NCI-H2081 (cell line): Measurements from ENCODE around the gene GTF3C4.
A peak's percentile ranks its signal among the peaks of the same experiment; 100 is the strongest.

Experiments used
- DNase-seq, 2 experiments: peaks; one replicate each; lab custom pipeline; 2025; lab: John Stamatoyannopoulos, UW

GTF3C4 gene

DNA sequence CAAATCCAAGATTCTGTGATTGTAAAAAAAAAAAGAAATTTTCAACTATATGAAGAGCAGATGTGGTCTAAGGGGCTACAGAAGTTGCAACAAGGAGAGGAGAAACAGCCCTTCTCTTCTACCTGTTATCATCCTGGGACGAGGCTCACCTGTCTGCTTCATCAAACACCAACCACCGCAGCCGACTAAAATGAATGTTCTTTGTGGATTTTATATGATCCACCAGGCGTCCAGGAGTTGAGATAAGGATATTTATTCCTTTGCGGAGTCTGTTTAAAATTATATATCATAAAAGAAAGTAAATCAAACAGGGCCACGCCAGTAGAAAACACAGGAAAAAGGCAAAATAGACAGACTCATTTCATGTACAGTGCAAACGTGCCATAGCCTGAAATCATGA lies 22.0 kb upstream of the GTF3C4 start:
- DNase-seq: no peak

DNA sequence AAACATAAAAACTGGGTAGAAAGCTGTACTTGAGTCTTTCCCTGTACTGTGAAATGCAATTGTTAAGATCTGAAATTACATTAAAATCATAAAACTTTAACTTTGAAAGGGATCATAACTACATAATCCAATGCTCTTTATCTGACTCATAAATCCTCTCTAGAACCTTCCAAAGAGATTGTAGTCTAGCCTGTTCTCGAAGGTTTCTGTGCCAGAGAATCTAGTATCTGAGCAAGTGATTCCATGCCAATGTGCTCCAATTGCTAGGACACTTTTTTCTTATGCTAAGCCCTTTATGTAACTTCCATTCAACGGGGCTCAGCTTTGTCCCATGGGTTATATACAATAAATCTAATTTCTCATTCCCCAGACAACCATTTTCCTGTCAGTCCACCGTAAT lies 21.6 kb upstream of the GTF3C4 start:
- no peak for DNase-seq

DNA sequence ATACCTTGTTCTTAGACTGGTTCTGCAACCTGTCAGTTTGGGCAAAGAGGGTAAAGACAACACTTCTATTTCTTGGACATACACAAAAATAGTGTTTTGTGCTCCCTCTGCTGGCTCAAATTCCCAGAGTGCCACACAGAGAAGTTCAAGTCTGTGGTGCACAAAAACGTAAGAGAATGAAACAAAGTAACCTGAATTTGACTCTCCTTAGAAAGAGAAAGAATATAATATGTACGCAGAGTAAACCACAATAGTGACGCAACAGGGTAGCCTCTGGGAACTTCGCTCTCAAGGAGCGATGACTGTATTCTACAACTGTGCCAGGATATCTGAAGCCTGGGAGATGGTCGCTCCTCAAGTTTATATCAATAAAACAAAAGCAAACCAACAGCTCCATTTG lies 19.0 kb upstream of the GTF3C4 start:
- DNase-seq: peak in 1 of 2 experiments; percentile 25

DNA sequence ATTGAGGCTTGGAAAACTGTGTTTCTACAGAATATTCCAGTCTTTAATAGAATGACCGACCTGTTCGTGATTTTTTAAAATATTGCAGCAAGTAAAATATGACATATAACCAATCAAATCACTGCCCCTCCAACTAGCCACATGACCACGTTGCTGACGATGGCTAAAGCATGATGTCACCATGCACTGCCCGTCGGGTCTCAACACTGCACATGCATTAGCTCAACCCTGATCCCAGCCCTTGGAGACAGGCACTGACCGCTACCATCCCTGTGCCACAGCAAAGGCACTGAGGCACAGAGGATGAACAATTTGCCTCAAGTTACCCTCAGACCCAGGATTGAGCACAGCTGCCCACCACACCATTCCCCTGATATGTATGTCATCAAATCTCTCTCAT lies 14.0 kb upstream of the GTF3C4 start:
- no peak for DNase-seq

DNA sequence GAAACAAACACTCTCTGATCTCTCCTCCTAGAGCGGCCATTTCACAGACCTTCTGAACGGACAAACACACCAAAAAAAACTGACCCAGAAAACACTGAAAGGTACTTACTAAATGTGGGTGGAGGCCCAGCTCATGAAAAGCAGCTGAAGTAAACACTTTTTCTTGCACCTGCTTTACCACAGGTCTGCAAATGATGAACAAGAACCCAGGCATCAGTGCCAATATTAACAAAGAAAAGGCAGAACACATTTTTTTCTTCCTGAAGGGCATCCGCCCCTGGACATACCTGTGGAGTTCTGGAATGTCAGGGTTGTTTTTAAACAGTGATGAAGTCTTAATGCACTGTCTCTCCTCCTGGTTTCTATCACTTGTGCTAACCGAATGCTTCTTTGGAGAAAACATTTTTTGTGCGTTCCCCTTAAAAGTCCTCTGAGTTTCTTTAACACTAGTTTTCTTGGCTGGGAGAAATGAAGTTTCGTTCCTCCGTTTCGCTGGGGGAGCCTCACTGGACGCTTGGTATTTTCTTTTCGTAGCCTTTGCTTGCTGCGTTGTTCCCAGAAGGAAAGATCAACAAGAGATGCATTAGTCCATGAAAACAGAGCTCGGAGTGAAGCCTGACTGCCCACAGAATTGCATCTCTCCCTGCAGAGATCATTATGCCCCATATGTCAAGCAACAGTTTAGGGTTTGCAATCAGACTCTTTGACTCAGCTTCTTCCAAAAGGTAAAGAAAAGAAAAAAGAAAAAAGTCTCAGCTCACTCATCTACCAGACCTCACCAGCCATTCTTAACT lies 7.9 kb upstream of the GTF3C4 start:
- DNase-seq: no peak

DNA sequence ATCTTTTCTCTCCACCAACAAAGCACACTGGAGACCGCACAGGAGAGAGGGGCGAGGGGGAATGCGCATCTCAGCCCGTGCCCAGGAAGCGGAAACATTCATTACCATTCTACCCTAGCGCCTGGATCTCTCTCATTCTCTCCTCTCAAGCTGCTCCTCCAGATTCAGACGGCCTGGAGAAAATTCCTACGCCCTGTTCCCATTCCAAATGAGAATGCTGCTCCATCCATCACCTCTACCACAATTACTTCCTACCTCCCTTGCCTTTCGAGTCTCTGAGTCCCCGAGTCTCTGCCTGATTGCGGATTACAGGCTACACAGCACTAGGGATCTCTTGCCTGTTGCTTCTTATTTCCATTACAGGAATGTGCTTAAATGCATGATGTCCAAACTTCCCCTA lies 7.1 kb upstream of the GTF3C4 start:
- no peak for DNase-seq

DNA sequence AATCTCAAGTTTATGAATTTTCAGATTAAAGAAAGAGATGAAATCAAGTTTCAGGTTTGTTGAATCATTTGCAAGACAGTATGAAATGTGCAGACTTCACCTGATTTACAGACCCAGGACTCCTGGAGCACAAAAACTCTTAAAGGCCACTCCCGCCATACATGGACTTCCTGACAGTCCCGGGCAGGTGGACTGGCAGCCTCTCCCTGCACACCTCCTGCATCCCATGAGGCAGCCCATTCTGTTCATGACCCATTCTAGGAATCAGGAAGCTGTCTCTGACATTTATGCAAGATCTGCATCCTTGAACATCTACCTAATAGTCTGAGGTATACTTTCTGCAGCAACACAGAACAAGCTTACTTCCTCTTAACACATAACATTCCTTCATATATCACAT lies 6.4 kb upstream of the GTF3C4 start:
- DNase-seq: no peak

DNA sequence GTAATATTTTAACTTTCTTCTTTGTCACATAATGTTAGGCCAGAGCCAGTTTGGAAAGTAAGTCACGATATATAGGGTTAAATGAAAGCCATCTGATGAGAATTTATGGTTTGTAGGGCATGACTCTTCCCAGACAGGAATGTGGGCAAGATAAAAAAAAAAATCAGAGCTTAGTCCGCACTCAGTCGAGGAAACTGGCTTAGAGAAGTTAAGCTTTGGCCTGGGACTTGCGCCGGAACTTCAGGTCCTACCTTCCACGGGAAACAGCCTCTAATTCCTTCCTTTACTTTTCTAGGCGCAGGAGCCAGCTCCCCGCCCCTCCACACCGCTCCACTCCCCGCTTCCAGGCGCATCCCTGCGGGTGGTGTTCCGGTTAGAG lies 956 bp upstream of the GTF3C4 start:
- peak; percentile 64 to 81 for DNase-seq

DNA sequence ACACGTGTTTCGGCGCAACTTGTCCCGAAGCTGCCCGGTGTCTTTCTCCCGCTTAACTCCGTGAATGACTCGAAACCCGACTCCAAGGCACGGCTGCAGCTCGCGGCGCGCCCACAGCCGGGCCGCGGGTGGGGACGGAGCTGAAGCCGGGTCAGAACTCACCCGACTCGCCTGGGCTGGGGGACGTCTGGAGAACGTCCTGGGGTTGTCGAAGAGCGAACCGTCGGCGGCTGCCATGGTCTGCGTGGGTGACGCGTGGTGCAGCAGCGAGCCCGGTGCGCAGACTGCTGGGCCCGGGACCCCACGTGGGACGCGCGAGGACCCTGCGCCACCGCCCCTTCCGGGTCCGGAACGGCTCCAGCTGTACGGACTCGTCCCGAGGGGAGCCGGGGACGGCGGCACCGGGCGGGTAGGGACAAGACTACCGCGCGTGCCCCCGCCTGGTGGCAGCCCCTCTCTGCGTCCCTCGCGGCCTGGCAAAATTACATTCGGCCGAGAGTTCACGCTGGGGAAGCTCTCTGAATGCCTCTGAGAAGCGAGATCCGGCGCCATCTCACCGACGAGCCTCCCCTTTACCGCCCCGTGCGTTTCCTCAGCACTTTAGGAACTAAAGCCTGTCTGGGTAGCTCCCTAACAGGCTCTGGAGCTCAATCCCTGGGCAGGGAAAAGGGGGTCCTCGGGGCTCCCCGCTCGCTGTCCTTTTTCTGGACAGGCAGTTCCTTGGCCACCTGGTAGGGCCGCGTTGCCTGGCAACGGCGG lies 387 bp upstream of the GTF3C4 start, which contains the start of gene DDX31:
DDX31 (minus strand) TSS at position 286 of the 759 bp plus-strand sequence; CDS start at position 237, 49 bp downstream.
- peak; percentile 71 to 79 for DNase-seq

DNA sequence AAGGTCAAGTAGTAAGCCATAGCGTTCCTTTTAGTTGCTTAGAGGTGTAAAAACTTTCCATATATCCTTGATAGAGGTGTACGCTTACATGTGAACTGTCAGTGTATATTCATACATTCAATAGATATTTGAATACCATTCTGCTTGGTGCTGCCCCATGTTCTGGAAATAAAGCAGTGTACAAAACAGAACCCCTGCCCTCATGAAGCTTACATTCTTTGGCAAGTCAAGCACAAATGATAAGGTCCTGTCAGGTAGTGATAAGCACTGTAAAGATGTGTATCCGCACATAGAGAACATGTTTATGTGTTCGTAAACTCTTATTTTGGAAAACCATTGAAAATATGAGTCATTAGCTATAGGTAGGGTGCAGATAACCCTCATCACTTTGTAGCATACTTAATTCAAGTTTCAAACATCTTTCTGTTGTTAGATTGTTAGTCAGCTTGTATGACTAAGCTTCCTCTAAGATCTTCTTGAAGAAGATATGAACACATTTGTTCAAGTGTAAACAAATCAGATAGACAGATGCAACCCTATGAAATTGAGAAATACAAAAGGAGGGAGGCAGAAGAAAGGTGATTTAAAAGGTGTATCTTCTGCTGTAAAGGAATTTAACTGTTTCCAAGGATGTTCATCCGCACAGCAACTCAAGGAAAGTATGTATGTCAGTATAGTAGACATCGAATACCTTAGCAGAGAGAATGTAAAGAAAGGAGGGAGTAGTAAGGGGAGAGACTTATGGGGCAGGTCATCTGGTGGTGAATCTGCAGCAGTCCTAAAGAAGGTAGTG lies 1.6 kb downstream of the GTF3C4 start:
- no peak for DNase-seq

DNA sequence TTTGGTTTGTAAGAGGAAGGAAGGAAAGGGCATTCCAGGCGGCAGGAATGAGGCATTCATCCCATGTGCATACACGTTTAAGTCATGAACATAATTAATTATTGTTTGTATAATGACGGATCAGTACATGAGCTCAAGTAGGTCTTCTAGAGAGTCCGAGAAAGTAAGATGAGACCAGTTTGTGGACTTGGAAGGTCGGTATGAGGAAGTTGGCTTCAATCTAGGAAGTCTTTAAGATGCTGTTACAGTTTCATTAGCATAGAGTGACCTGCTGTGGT lies 2.1 kb downstream of the GTF3C4 start:
- no peak for DNase-seq

DNA sequence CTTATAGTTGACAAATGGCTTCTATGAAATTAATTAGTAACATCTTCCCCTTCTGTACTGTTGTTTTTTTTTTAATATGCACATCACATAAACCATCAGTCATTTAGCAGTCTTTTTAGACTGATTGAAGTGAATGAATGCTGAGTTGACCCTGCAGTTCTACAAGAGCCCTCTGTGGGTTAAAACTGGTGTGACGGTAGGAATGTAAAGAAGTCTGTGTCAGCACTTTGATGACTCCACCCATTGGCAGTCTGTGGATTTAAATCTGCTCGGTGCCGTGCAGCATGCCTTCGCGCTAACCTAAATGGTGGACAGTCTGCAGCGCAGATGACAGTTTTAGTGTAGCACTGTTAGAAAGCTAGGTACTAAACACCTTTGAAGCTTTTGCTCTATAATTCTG lies 3.1 kb downstream of the GTF3C4 start:
- DNase-seq: peak in 1 of 2 experiments; percentile 1

DNA sequence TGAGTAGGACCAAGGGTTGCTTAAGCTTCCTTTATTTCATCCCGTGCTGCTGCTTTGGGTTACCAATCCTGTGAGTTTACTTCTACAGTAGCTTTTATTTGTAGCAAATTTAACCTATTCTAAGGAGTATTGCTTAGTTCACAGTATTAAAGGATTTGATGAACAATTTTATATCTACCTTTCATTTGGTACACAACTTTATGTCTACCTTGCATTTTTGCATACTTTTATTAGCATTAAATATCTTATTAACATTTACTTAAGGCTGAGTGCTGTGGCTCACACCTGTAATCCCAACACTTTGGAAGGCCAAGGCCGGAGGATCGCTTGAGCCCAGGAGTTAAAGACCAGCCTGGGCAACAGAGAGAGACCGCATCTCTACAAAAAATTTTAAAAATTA lies 4.2 kb downstream of the GTF3C4 start:
- DNase-seq: no peak

DNA sequence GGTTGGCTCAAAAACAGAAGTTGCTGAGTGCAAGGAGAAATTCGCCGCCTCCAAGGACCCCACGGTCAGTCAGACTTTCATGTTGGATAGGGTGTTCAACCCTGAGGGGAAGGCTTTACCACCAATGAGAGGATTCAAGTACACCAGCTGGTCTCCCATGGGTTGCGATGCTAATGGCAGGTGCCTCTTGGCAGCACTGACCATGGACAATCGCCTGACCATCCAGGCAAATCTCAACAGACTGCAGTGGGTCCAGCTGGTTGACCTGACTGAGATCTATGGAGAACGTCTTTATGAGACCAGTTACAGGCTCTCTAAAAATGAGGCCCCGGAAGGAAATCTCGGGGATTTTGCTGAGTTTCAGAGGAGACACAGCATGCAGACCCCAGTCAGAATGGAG lies 7.7 kb downstream of the GTF3C4 start:
- no peak for DNase-seq

DNA sequence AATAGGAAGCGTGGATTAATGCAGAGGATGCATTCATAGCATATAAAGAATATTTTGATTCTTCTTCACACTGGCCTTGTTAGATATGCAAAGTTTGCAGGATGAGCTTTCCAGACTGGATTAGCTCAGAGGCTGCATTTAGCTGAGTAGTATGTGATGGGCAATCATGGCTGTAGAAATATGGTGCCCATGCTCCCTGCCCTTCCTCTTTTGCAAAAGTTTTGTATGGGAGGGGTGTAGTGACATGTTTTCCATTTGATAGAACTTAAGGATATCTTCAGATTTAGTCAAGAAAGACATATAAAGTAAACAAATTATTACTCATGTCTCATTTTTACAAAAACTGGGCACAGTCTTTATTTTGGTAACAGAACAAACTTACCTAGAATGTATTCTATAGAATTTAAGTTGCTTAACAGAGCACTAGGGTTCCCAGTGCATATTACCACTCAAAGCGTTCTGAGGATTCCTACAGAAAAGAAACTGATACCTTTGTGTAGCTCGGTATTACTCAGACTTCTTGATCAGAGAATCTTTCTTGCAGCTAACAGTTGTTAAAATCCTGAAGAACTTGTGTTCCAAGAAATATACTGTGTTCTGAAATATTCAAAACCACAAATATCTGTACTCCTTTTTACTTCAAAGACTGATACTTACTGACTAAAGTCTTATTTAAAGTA lies 9.8 kb downstream of the GTF3C4 start:
- no peak for DNase-seq

DNA sequence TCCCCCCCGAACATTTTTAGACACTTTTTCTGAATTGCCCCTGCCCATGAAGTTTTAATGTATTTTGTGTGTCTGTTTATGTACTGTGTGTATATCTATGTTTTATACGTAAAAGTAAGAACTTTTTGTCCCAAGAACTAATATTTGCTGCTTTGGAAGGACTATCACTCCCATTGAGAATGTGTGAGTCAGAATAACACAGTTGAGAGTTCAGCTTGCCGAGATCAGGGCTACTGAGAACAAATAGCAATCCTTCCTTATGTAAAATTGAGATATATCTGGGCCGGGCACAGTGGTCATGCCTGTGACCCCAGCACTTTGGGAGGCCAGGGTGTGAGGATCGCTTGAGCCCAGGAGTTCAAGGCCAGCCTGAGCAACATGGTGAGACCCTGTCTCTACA lies 11.3 kb downstream of the GTF3C4 start:
- no peak for DNase-seq

DNA sequence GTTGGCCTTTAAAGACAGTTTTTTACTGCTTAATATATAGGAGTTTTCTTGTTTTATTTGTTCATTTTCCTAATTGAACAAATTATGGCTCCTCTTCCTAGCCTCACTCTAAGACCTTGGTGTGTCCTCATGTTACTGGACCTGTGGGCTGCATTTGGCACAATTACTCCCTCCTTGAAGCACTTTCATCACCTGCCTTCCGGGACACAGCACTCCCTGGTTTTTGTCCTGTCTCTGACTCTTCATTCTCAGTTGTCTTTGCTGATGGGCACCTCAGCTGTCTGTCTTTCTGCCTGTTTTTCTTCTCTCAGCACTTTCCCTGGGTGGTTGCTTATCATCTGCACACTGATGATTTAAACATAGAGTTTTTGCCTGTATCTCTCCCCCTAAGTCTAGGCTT lies 13.6 kb downstream of the GTF3C4 start:
- DNase-seq: no peak

DNA sequence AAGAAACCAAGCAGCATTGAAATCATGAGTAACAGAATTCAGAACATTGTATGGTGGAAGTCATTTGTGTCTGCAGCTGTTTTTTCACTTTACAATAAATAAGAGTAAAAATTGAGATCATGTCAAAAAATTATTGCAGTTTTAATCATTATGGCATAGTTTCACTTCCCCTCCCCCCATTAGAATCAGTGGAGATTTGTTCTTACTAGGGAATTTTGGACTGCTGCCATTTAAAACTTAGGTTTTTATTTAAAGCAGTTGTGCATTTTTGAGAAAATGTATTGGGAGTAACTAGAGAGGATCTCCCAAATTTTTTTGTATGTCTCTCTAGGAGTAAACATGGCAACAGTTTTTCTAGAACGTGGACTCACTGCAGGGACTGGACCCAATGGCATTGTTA lies 20.4 kb downstream of the GTF3C4 start:
- DNase-seq: no peak

DNA sequence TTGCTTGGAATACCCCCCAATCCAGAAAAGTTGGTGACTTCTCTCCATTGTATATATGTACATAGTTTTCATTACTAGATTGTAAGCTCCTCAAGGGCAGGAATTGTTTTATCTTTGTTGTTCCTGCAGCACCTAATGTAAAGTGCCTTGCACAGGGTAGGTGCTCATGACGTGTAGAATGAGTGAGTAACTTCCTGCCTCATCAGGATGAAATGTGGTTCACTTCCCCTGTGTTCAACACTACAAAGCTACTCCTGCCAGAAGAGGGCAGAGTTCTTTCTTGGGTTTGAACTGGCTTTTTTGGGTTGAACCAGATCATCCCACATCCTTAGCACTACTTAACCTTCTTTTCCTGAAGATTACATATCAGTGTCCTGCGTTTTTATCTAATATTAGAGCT lies 23.9 kb downstream of the GTF3C4 start:
- no peak for DNase-seq

DNA sequence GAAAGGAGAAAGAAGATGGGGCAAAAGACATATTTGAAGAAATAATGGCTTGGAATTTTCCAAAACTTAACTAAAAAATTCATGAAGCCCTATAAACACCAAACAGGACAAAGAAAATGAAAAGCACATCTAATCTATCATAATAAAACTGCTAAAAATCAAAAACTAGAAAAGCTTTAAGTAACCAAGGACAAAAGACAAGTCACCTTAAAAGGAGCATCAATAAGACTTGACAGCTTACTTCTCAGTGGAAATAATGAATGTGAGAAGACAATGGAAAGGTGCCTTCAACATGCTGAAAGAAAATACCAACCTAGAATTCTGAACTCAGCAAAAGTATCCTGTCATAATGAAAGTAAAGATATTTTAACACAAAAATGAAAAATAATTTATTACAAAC lies 27.0 kb downstream of the GTF3C4 start:
- DNase-seq: no peak

DNA sequence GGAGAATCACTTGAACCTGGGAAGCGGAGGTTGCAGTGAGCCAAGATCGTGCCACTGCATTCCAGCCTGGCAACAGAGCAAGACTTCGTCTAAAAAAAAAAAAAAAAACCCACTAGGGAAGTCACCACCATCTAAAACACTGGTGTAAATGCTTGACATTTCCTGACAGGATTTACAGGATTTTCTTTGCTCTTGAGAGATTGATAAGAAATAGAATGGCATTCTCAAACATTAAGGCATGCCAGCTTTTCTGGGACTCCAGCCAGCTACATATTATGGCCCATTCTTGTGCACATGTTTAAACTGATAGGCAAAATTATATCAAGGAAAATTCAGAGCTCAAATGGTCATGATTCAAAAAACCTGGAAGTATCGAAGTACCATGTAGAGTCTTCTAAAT lies 28.7 kb downstream of the GTF3C4 start:
- DNase-seq: no peak

DNA sequence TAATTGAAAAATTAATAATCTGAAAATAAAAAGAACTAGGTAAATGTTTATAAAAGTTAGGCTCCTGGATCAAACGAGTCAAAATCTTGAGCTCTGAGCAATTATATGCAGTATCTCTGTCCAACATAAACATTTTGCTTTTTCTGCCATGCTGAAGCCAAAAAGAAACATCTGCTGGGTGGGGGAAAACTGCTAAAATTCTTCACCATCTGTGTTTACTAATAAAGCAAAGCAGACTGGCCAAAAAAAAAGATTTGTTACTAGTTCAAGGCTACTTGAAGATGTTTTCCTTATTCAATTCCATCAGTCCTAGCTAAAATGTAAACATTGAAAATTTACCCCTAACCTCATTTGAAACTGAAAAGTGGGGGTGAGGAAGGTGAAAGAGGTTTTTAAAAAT lies 29.7 kb downstream of the GTF3C4 start:
- no peak for DNase-seq
